IMR-90 (cell line): ENCODE measurements around the gene FOXO3. TPM values are rescaled to one million over a fixed set of nuclear protein-coding genes. Genes with fewer than 3 reads are reported as not detected.

Experiments
- ATAC-seq: fragments of 200-7000 bp; cut with Tn5 transposase; 2 replicates; pipeline ENCODE4 v1.9.1; 2020; ENCODE audit warnings: low read depth, mild to moderate bottlenecking, moderate library complexity
- BruUV-seq: library from RNA; stranded (reverse); fragments of 400-500 nt; replicated peaks from 2 replicates; lab custom pipeline; 2021; lab: Mats Ljungman, UMichigan
- CTCF ChIA-PET: fragments of 300-600 bp; formaldehyde crosslinking; extraction: SDS; loops from one replicate; lab custom pipeline; 2021; ENCODE audit warnings: antibody characterized with exemption; lab: Yijun Ruan, JAX
- POLR2A ChIA-PET: fragments of 300-600 bp; sonication (Branson Sonifier 250); formaldehyde crosslinking; loops from one replicate; lab custom pipeline; 2022; ENCODE audit warnings: antibody characterized with exemption; ENCODE audit not compliant: unreplicated experiment; lab: Charles Lee
- DNase-seq: peaks from one replicate; pipeline ENCODE4 v3.0.0; 2013
- H2AFZ ChIP-seq: replicated peaks from 2 replicates; pipeline ENCODE3; 2013; ENCODE audit warnings: low read length, mild to moderate bottlenecking; ENCODE audit not compliant: poor library complexity
- H2AK5ac ChIP-seq: 2 replicates; pipeline ENCODE4 v1.6.1; 2013; ENCODE audit warnings: low read depth, low read length, inconsistent platforms
- H2AK9ac ChIP-seq: replicated peaks from 2 replicates; pipeline ENCODE3; 2013; ENCODE audit warnings: mild to moderate bottlenecking, low read depth, low read length, moderate library complexity; ENCODE audit not compliant: poor library complexity
- H2BK120ac ChIP-seq: 2 replicates; pipeline ENCODE4 v1.6.1; 2013; ENCODE audit warnings: low read depth, low read length, inconsistent platforms
- H2BK15ac ChIP-seq: 3 replicates; pipeline ENCODE4 v1.6.1; 2013; ENCODE audit warnings: low read depth, low read length, inconsistent platforms
- H2BK20ac ChIP-seq: 2 replicates; pipeline ENCODE4 v1.6.1; 2013; ENCODE audit warnings: low read depth, mild to moderate bottlenecking, inconsistent platforms, low read length, moderate library complexity
- H2BK5ac ChIP-seq: 2 replicates; pipeline ENCODE4 v1.6.1; 2013; ENCODE audit warnings: mild to moderate bottlenecking, low read depth, low read length, inconsistent platforms; ENCODE audit not compliant: poor library complexity, severe bottlenecking
- H3K14ac ChIP-seq: replicated peaks from 2 replicates; pipeline ENCODE4 v1.6.1; 2013; ENCODE audit warnings: low read depth, low read length, inconsistent platforms
- H3K18ac ChIP-seq: 2 replicates; pipeline ENCODE4 v1.6.1; 2013; ENCODE audit warnings: low read depth, low read length, control low read depth
- H3K23ac ChIP-seq: 2 replicates; pipeline ENCODE4 v1.6.1; 2013; ENCODE audit warnings: low read depth, low read length, inconsistent platforms
- H3K27ac ChIP-seq: 2 replicates; pipeline ENCODE4 v1.5.1; 2013; ENCODE audit warnings: mild to moderate bottlenecking, control low read depth, low read length; ENCODE audit not compliant: insufficient read depth
- H3K27me3 ChIP-seq: 2 replicates; pipeline ENCODE4 v1.6.1; 2013; ENCODE audit warnings: low read length; ENCODE audit not compliant: control insufficient read depth, insufficient read depth
- H3K36me3 ChIP-seq: 2 replicates; pipeline ENCODE4 v1.6.1; 2013; ENCODE audit warnings: low read length, mixed read lengths; ENCODE audit not compliant: control insufficient read depth, insufficient read depth
- H3K4ac ChIP-seq: 2 replicates; pipeline ENCODE4 v1.6.1; 2013; ENCODE audit warnings: low read depth, low read length, inconsistent platforms
- H3K4me1 ChIP-seq: 2 replicates; pipeline ENCODE4 v1.6.1; 2013; ENCODE audit warnings: low read length, mixed read lengths; ENCODE audit not compliant: control insufficient read depth, insufficient read depth
- H3K4me2 ChIP-seq: 2 replicates; pipeline ENCODE4 v1.6.1; 2013; ENCODE audit warnings: low read depth, mild to moderate bottlenecking, control low read depth, low read length, moderate library complexity
- H3K4me3 ChIP-seq: 2 replicates; pipeline ENCODE4 v1.5.1; 2013; ENCODE audit warnings: low read depth, mild to moderate bottlenecking, control low read depth, low read length, moderate library complexity; ENCODE audit not compliant: insufficient read depth
- H3K56ac ChIP-seq: 2 replicates; pipeline ENCODE4 v1.6.1; 2013; ENCODE audit warnings: low read length, inconsistent platforms; ENCODE audit not compliant: insufficient read depth; ENCODE audit errors: extremely low read depth
- H3K79me1 ChIP-seq, 2 experiments: 2 replicates each; pipeline ENCODE4 v1.6.1; 2013; ENCODE audit warnings: low read length in 2 of 2, inconsistent platforms in 1 of 2, low read depth in 1 of 2
- H3K9ac ChIP-seq: 2 replicates; pipeline ENCODE4 v1.6.1; 2013; ENCODE audit warnings: low read depth, low read length, control low read depth
- H3K9me1 ChIP-seq: 2 replicates; pipeline ENCODE4 v1.6.1; 2013; ENCODE audit warnings: low read length, inconsistent platforms; ENCODE audit not compliant: insufficient read depth
- H3K9me3 ChIP-seq: 2 replicates; pipeline ENCODE4 v1.6.1; 2013; ENCODE audit warnings: low read length; ENCODE audit not compliant: control insufficient read depth, insufficient read depth
- H4K20me1 ChIP-seq: 2 replicates; pipeline ENCODE4 v1.6.1; 2013; ENCODE audit warnings: low read length, inconsistent platforms; ENCODE audit not compliant: insufficient read depth
- H4K5ac ChIP-seq: 2 replicates; pipeline ENCODE4 v1.6.1; 2013; ENCODE audit warnings: mild to moderate bottlenecking, low read depth, low read length, control low read depth
- H4K8ac ChIP-seq, 2 experiments: 2 replicates each; pipeline ENCODE4 v1.6.1; 2013; ENCODE audit warnings: low read depth in 2 of 2, low read length in 2 of 2, control low read depth in 1 of 2, inconsistent platforms in 1 of 2
- H4K91ac ChIP-seq: 2 replicates; pipeline ENCODE4 v1.6.1; 2013; ENCODE audit warnings: low read depth, low read length, inconsistent platforms; ENCODE audit not compliant: insufficient read depth
- MAFK ChIP-seq: IDR thresholded peaks from 2 replicates; pipeline ENCODE4 v1.6.1; 2012; ENCODE audit warnings: low read depth, low read length, improper control_type of control experiment
- MAZ ChIP-seq: IDR thresholded peaks from 2 replicates; pipeline ENCODE4 v1.6.1; 2012; ENCODE audit warnings: low read depth, mild to moderate bottlenecking, low read length, improper control_type of control experiment, moderate library complexity, borderline replicate concordance
- RFX5 ChIP-seq: IDR thresholded peaks from 2 replicates; pipeline ENCODE4 v1.8.0; 2012; ENCODE audit warnings: low read depth, mild to moderate bottlenecking, low read length, moderate library complexity
- USF2 ChIP-seq: fragments of 150-350 bp; IDR thresholded peaks from 2 replicates; pipeline ENCODE4 v1.6.1; 2017; ENCODE audit warnings: mild to moderate bottlenecking, antibody characterized with exemption, low read length, low read depth
- WGBS, 2 experiments: methylation state at CpG; one replicate each; pipeline versions ENCODE4 v1.1.5 to v1.1.7; 2013; ENCODE audit warnings: missing lambda C conversion rate in 2 of 2; ENCODE audit not compliant: insufficient read length in 1 of 2; ENCODE audit errors: extremely low coverage in 2 of 2; 5-methylcytosine and 5-hydroxymethylcytosine counted together
- dilution Hi-C: fragments of 300-500 bp; cut with HindIII; formaldehyde crosslinking; loops from one replicate; pipeline ENCODE4 v1.14.3; 2018; ENCODE audit warnings: low sequenced_read_pairs; ENCODE audit not compliant: unreplicated experiment
- in situ Hi-C: fragments of 300-500 bp; cut with MboI; formaldehyde crosslinking; loops from 3 replicates; pipeline ENCODE4 v1.14.3; 2019; ENCODE audit warnings: low sequenced_read_pairs, inconsistent platforms, mixed read lengths
- intact Hi-C: fragments of 100-400 bp; cut with micrococcal nuclease; formaldehyde crosslinking; loops from 2 replicates; pipeline ENCODE4 v1.10.0; 2022
- polyA plus RNA-seq, 3 experiments: library from polyadenylated mRNA; depleted of rRNA; stranded (reverse); fragments of >200 nt; gene quantifications; 2 replicates each; pipeline ENCODE4 v1.2.3, GENCODE V29; 2012; ENCODE audit warnings: low replicate concordance in 1 of 3
- total RNA-seq: library from RNA; depleted of rRNA; stranded (reverse); fragments of >200 nt; gene quantifications from 2 replicates; pipeline ENCODE4 v1.2.3, GENCODE V29; 2012

The FOXO3 gene
- total and polyA plus RNA-seq, 2 of the 4 experiments (the other 2 are of a cell fraction), result 17.5 to 38.7 TPM

DNA sequence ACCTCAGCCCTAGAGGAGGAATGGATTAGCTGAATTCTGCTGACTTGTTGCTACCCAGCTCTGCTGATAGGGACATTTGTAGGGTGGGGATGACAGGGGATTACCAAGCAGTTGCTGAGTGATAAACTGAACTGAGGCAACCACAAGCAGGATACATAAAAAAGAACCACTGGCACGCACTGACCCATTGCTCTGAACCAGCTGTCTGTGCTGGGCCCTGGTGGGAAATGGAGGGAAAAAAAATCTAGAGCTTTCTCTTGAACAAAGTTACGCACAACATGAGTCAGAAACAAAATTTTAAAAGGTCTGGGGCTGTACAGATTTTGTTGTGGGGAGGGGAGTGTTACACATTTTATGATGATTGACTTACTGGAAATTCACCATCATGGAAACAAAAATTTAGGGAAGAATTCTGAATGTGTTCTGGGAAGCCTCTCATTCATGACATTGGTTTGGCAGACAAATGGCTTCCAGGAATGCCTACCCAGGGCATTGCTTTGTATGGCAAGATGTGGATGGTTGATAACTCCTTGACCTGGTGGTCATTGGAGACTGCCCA, 37.7 kb downstream of the FOXO3 start:
- Histone ChIP-seq H3K9me3 (no peaks in the 10 kb centered on the region), H4K20me1 (peaks cover 73% of the 10 kb centered on the region), H3K27ac (no peak overlapping the region)

More for the DNA sequence above, 37.7 kb downstream of the FOXO3 start:
- H3K4me3 ChIP-seq, result no peak overlapping the region
- no peaks in the 10 kb centered on the region for H3K27me3 ChIP-seq
- H2BK15ac ChIP-seq, result no peak overlapping the region
- H2BK5ac ChIP-seq, result no peak overlapping the region
- dilution Hi-C loops (no loop called here), intact Hi-C loops (no loop called here), in situ Hi-C loops (no loop called here)
- H2AFZ ChIP-seq, result no peak overlapping the region
- no peak overlapping the region for H2AK5ac ChIP-seq
- TF ChIP-seq USF2 (no peak), RFX5 (peak; percentile 25; the same call in 1 of the 2 replicates), MAFK (peak; percentile 44; the same call in 1 of the 2 replicates), MAZ (no peak)
- H3K18ac ChIP-seq, result peak overlapping the region; percentile 8; the same call in 1 of the 2 replicates
- H3K9ac ChIP-seq, result no peak overlapping the region
- no peak overlapping the region for H4K91ac ChIP-seq
- H4K8ac ChIP-seq, result no peak overlapping the region; a peak in 1 of 4 replicates
- H4K5ac ChIP-seq, result no peak overlapping the region
- peak overlapping the region; percentile 3; the same call in 1 of the 2 replicates for H3K14ac ChIP-seq
- CTCF ChIA-PET, result interaction anchor here (1.5 to 2.3 kb wide), 2 partner anchors 10 to 23 kb away, joined by 7 to 9 read pairs; no protein-coding TSS in a partner anchor
- H2AK9ac ChIP-seq, result no peak overlapping the region
- H3K4me1 ChIP-seq, result peaks cover 20% of the 10 kb centered on the region
- H3K4me2 ChIP-seq, result peak overlapping the region; percentile 10
- BruUV-seq, result no TSS peak
- no CpG with 5 or more reads among the region's 2 CpGs for WGBS, 2 experiments
- H3K23ac ChIP-seq, result no peak overlapping the region
- no peaks in the 10 kb centered on the region for H3K36me3 ChIP-seq
- POLR2A ChIA-PET, result no interaction called here
- peak overlapping the region; percentile 40; the same call in 1 of the 2 replicates for H3K4ac ChIP-seq
- no peak overlapping the region for H2BK120ac ChIP-seq
- DNase-seq (peak; percentile 47), ATAC-seq (peak; percentile 36)
- H2BK20ac ChIP-seq, result no peak overlapping the region
- H3K9me1 ChIP-seq, result peaks cover 20% of the 10 kb centered on the region
- H3K79me1 ChIP-seq, result peaks cover 34 to 76% of the 10 kb centered on the region in 2 experiments
- H3K56ac ChIP-seq, result no peak overlapping the region
